NCI-H460 (cell line): ENCODE measurements around the gene CBX8. TPM values are rescaled to one million over a fixed set of nuclear protein-coding genes. Genes with fewer than 3 reads are reported as not detected.

ENCODE experiments used
- DNase-seq: peaks from one replicate; pipeline ENCODE4 v3.0.0-alpha.2; 2016; ENCODE audit warnings: low read depth; ENCODE audit errors: extremely low read depth
- total RNA-seq: library from RNA; depleted of rRNA; stranded (reverse); fragments of >200 nt; shearing (Covaris generic); gene quantifications from 2 replicates; pipeline ENCODE4 v1.2.3, GENCODE V29; 2014

CBX8 gene
- total RNA-seq, 1 experiment from 2014 or later, result 11.0 TPM

GRCh38 chr17:79808763-79809529, 12.1 kb upstream of the CBX8 start:
- DNase-seq, result peak; percentile 56

GRCh38 chr17:79806863-79807720, 10.2 kb upstream of the CBX8 start:
- no peak for DNase-seq

DNA sequence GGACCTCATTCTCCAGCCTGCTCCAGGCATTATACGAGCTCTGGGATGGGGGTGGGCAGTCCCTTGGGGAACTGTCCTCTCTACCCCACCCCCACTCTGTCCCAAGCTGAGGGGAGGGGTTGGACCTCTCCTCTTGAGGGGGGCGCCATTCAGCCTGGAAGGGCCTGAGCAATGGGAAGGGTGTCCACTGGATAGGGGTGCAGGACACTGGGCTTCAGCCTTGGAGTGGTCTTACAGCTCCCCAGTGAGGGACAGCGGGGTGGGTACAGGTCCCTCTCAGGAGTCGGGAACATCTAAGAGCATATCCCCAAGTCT, 9.5 kb upstream of the CBX8 start:
- DNase-seq, result no peak

DNA sequence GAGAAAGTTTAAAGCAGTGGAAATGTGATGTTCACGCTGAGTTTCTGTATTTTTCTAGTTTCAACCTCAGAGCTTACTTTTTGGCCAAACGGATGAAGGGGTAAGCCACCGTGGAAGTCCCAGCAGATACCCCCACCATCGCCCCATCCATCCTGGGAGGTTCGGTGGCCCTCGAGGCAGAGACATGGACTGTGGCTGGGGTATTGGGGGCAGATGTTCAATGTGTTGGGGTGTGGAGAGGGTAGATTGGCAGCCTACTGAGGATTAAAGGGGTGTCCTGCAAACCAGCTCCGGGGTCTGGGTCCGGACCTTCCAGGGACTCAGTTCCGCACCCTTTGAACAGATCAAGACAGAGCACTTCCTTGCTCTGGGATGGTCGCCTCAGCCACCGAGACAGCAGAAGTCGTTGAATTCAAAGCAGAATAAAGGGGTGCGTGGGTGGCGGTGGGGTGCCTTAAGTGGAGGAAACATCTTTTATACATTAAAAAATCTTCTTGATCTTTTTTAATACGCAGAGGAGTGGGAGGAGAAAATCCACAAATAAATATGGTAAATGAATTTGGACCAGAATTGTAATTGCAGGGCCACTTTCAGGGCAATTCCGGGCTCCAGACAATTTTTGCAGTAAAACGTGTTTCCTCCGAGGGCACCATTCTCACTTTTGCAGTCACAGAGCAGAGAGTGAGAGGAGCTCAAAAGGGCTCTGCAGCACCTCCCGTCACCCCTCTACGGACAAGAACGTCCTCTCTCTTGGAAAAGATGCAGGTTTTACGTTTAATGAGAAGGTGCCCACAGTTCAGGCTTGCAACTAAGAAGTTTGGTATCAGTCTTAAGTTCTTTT, 8.2 kb upstream of the CBX8 start:
- no peak for DNase-seq

DNA sequence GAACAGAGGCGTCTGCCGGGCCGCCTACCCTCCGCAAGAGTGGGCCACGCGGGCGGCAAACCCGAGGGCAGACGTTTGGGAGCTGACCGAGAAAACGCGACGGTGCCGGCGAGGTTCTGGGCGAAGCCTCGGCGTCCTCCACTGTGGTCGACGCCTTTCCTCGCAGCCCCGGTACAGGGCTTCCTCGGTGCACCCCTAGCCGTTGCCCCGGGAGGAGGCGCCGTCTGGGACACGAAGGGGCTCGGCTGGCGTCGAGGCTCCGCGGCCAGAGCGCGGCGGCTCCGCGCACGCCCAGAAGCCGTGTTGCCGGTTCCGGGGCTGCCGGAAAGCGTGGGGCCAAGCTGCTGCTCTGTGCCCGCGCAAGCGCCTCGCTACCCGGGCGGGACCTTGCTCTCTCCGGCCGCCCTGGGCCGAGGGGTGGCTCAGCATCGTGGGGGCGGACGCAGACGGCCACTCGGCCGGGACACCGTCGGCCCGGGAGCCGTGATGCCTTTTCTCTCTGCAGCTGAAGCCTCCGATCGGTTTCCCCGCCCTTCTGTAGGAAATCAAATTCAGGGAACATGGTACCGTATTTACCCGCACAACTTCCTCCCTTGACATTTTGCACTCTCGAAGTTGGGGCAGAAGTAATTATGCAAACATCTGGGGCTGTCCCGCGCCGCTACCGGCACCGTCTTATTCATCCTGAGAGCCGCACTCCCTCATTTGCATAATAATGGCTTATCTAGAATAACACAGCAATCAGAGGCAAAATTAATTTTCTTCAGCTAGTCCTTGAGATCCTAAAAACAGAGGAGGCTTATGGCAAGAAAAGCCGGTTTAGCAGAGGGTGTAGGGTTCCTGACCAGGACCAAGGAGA, 7.3 kb upstream of the CBX8 start:
- DNase-seq, result no peak

- DNase-seq, result no peak
Observed at GRCh38 chr17:79803421-79803996, 6.6 kb upstream of the CBX8 start.

- DNase-seq, result no peak
Observed at GRCh38 chr17:79802736-79803420, 6.0 kb upstream of the CBX8 start.

- no peak for DNase-seq
Observed at GRCh38 chr17:79802039-79802735, 5.3 kb upstream of the CBX8 start.

DNA sequence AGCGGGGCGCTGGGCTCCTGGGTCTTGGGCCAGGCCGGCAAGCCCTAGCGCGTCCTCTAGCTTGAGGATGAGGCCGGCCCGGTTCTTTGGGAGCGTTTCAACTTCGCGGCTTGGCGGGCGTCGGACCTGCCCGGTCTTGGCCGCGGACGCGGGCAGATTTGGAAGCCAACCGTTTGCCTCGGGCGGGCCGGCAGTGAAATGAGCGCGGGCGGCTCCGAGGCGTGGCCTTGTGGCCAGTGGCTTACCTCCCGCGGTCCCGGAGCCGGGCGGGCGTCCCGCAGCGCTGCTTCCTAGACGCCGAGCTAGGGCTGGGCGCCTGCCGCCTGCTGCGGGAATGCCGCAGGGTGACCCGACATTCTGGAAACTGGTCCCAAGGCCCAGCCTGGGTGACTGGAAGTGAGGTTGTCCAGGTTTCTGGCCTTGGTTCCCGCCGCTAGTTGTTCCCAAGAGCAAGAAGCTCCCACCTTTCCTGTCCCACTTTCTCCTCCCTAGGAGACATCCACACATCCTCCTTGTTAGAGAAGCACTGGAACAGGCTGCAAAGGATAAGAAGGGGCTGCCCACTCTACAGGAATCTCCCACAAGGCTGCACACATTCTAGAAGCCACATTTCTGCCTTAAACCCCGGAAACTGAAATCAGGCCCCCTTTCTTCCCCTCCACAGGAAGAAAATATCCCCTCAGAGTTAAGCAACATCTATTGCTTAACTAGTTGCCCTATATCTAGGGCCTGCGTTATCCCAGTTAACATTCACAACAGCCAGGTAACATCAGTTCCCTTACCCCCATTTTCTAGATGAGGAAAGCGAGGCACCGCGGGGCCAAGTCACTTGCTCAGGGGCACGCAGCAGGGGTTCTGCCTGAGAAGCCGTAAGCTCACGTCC, 4.5 kb upstream of the CBX8 start:
- DNase-seq, result no peak

DNA sequence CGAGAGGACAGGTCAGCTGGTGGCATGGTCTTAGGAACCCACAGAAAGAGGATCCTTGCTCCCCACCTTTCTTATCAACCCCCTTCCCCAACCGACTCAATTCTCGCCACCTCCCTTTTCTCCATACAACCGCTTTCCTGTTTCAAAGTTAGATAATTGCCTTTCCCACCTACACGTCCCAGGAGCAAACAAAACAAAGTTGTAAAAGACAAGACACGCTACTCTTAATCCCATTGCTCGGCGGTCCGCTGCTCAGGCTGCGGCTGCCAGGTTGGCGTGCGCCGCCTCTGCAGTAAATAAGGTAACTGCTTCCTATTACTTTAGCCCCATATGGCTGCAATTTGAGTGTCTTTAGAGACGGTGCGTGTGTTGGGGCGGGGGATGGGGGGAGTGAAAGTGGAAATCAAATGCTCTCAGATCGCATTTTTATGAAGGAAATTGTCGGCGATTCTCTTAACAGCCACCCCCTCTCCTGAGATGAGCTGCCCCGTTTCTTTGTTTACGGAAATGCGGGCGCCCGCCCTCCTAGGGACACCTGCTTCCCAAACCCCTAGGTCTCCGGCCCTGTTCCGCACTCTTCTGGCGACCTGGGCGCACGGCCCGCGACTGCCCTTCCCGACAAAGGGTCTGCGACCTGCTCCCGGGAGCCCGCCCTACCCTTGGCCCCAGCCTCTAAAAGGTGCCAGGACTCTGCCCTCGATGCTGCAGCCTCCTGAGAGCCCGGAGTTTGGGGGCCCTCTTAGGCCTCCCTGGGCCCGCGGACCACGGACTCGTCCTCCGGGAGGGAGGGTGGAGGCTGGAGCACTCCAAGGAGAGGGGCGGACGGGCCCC, 3.7 kb upstream of the CBX8 start:
- DNase-seq, result no peak

DNA sequence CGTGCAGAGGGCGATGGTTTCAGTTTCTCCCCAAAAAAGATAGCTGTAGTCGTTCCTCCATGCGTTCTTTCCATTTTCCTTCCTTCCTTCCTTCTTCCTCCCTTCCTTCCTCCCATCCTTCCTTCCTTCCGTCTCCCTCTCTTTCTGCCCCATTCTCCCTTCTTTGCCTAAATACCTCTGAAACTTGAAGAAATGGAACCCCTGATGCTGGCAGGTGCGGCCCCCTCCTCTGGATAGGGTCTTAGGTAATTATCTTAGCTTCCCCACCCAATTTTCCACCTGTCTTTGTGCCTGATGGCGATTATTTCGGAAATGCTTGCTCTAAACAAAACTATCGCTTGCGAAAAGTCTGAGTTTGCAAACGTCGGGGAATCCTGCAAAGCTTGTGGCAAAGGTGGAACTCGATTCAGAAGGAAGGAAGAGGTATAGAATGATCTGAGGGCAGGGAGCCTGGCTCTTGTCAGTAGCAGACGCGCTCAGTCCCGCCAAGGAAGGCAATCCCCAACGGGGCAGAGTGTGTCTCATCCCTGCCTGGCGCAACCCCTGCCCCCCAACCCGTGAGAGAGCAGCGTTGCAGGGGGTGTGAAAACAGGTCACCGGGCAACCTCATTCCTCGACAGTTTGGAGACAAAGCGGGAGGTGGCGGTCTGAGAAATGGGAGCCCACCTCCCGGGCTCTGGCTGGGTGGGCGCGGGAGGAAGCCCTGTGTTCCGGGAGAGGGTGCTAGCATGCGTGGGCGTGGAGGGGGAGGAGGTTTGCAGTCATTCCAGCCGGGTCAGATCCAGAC, 2.9 kb upstream of the CBX8 start:
- DNase-seq, result no peak

- no peak for DNase-seq
Observed at GRCh38 chr17:79799174-79799537, 2.3 kb upstream of the CBX8 start.

- DNase-seq, result no peak
Observed at GRCh38 chr17:79798299-79799173, 1.7 kb upstream of the CBX8 start.

DNA sequence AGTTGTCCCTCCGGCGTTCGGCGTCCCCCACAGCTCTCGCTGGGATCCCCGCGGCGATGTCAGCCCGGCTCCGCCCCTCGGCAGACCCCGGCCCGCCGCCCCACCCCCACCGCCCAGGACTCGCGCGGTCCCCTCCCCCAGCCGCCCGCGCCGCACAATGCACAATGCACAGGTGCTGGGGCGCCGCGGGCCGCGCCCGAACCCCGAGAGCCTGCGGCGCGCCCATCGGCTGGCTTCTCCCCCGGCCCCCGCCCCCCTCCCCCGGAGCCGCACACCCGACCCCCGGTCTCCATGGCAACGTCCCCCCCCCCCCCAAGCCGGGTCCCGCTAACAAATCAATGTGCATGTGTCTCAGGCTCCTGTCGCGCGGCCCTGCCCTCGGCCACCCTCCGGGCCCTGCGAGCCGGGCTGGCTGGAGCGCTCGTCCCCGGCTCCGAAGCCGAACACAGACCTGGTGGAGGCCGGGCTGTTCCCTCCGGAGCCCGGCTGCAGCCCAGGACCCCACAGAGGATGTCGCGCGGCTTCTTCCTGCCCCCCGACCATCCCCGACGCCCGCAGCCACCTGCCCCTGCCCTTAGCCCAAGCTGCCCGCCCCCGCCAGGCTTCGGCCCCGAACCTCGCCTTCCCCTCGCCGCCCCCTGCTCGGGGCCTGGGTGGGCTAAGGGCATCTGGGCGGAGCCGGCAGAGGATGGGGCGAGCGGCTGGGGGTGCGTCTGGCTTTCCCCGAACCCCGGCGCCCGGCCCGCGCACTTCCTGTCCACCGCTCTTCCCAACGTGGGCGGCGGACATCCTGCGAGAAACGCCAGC, 818 bp upstream of the CBX8 start:
- DNase-seq, result no peak

DNA sequence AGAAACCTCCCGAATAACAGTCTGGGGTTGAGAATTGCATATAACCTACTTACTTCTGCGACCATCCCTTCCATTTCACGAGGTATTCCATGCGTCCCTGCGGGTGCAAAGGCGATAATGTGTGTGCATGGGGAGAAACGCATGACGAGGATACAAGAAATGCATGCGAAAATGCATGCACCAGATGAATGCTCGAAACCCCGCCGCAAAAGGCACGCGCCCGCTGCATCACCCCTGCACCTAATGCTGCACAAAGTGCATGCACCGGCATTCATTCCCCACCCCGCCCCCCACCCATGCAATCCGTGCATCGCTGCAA, 474 bp downstream of the CBX8 start:
- DNase-seq, result no peak
